Measurements from ENCODE around the gene SNX22. TPM values are rescaled to one million over a fixed set of nuclear protein-coding genes. Genes with fewer than 3 reads are reported as not detected.
"Not testable (repeated sequence)": the region's sequence is repeated elsewhere in the genome, so short reads cannot be mapped to it uniquely, and the experiment has no call there.

Gene SNX22
- total RNA-seq, 2 donors from 2014 or later = 0.27 to 0.28 TPM

DNA sequence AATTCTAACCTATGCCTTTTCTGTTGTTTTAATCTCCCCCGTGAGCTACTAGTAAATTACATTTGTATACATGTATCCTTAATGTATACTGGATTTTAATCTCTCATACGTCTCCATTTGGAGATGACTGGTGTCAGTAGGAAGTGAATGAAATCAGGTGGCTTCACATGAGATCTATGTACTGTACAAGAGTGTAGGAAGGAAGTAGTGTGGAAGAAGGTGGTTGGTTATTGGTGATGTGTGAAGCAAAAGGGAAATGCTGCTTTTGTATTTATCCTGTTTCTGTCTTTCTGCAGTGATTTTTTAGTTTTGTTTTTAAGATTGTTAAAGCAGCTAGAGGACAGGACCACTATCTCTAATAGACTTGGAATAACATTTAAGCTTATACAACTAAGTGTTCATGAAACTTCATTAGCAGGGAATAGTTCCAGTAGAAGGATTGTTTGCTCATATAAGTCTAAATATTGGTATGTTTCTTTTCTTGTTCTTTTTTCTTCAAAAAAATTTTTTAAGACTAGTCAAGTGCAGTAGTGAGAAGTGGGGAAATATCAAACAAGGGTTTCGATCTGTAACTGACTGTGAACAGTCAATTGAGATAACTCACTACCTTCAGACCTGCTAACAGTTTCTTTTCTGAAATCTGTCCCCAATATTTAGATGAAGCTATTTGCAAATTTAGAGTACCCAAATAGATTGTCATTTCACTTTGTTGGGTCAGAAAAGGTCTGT is 40.4 kb upstream of the SNX22 start:
- peaks cover 0 to 12% of the 10 kb centered on the region in 2 donors for H3K4me1 ChIP-seq (ENCODE audit: control insufficient read depth in 1 of 2, low read depth in 2 of 2)
- no peak overlapping the region for H3K27ac ChIP-seq
- no peaks in the 10 kb centered on the region for H3K9me3 ChIP-seq
- DNase-seq (ENCODE audit: low spot score) = no peak
- no peak overlapping the region for H3K4me3 ChIP-seq
- ATAC-seq (ENCODE audit: insufficient number of reproducible peaks, low FRiP score, low read depth) = no peak
- TF ChIP-seq, protein P1, sequence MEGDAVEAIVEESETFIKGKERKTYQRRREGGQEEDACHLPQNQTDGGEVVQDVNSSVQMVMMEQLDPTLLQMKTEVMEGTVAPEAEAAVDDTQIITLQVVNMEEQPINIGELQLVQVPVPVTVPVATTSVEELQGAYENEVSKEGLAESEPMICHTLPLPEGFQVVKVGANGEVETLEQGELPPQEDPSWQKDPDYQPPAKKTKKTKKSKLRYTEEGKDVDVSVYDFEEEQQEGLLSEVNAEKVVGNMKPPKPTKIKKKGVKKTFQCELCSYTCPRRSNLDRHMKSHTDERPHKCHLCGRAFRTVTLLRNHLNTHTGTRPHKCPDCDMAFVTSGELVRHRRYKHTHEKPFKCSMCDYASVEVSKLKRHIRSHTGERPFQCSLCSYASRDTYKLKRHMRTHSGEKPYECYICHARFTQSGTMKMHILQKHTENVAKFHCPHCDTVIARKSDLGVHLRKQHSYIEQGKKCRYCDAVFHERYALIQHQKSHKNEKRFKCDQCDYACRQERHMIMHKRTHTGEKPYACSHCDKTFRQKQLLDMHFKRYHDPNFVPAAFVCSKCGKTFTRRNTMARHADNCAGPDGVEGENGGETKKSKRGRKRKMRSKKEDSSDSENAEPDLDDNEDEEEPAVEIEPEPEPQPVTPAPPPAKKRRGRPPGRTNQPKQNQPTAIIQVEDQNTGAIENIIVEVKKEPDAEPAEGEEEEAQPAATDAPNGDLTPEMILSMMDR (IDR thresholded peaks at IDR 0.05) = no peak
- no peaks in the 10 kb centered on the region for H3K27me3 ChIP-seq (replicated peaks; ENCODE audit: insufficient read depth)
- H3K36me3 ChIP-seq = peaks cover 23% of the 10 kb centered on the region

DNA sequence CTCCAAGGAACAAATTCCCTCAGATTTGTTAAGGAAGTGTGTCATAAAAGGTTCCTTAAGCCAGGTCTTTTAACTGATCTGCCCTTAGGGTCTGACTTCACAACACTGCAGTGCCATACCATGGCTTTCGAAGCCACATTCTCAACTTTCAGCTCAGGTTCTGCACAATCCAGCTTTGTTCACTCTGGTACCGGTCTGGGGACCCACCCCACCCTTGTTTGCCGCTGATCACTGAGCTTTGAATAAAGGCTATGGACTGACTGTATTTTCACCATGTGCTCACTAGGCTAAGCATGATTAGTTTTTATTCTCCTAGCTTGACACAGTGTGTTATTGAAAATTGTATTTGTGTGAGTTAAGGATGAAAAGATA is 39.9 kb upstream of the SNX22 start:
- peaks cover 23% of the 10 kb centered on the region for H3K36me3 ChIP-seq
- ATAC-seq (ENCODE audit: insufficient number of reproducible peaks, low FRiP score, low read depth) (no peak), DNase-seq (ENCODE audit: low spot score) (no peak)
- no peak overlapping the region for H3K4me3 ChIP-seq
- H3K4me1 ChIP-seq (ENCODE audit: control insufficient read depth in 1 of 2, low read depth in 2 of 2) = peaks cover 0 to 10% of the 10 kb centered on the region in 2 donors
- TF ChIP-seq, protein P1 (IDR thresholded peaks at IDR 0.05) = no peak
- H3K27ac ChIP-seq = no peak overlapping the region
- no peaks in the 10 kb centered on the region for H3K27me3 ChIP-seq (replicated peaks; ENCODE audit: insufficient read depth)
- no peaks in the 10 kb centered on the region for H3K9me3 ChIP-seq

DNA sequence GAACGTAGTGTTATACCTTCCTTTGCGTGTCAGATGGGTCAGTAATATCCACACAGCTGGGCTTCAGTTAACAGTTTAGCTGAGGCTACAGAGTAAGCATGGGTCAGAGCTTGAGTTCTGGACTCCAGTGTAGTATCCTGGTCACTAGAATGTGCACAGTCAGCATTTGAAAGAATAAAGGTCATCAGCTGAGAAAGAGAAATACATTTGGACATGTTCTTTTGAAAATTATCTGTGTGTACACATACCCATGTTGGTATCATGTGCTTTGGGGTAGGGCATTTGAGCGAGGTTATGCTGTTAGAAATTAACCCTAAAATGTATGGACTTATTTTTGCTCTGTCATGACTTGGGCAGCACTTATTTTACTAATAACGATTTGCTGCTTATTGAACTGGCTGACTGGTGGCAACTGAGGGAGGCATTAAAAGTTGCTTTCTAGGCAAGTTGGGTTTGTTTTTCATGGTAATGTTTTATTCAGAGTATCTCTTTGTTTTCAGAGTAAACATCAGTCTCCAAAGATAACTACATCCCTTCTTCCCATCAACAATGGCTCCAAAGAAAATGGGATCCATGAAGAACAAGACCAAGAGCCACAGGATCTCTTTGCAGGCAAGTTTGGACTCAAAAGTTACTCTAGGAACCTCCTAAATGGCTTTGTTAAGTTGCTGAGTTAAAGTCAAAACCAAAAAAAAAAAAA is 39.3 kb upstream of the SNX22 start:
- Histone ChIP-seq H3K4me3 (no peak overlapping the region), H3K36me3 (peaks cover 26% of the 10 kb centered on the region), H3K27me3 (replicated peaks; ENCODE audit: insufficient read depth) (no peaks in the 10 kb centered on the region), H3K27ac (no peak overlapping the region), H3K9me3 (no peaks in the 10 kb centered on the region), H3K4me1 (ENCODE audit: control insufficient read depth in 1 of 2, low read depth in 2 of 2) (peaks cover 0 to 10% of the 10 kb centered on the region in 2 donors)
- ATAC-seq (ENCODE audit: insufficient number of reproducible peaks, low FRiP score, low read depth) (no peak), DNase-seq (ENCODE audit: low spot score) (no peak)
- TF ChIP-seq, protein P1 (IDR thresholded peaks at IDR 0.05) = no peak

DNA sequence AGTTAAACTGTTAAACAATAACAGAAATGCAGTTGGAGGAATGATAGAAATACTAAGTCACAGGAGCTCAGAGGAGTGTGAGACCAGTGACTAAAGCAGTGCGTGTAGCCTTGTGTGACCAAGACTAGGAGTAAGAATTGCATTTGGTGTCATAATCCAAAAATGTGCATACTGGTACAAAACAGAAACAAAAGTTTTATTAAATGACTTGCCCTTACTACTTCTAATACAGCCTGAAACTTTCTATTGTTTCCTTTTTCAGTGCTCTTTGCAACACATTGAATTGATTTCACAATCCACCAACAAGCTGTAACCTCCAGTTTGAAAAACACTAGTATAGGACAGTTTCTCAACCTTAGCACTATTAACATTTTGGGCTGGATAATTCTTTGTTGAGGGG is 38.6 kb upstream of the SNX22 start:
- TF ChIP-seq, protein P1 (IDR thresholded peaks at IDR 0.05) = no peak
- DNase-seq (ENCODE audit: low spot score) = no peak
- no peak for ATAC-seq (ENCODE audit: insufficient number of reproducible peaks, low FRiP score, low read depth)
- Histone ChIP-seq H3K27ac (no peak overlapping the region), H3K4me1 (ENCODE audit: control insufficient read depth in 1 of 2, low read depth in 2 of 2) (peaks cover 0 to 7% of the 10 kb centered on the region in 2 donors), H3K27me3 (replicated peaks; ENCODE audit: insufficient read depth) (no peaks in the 10 kb centered on the region), H3K36me3 (peaks cover 33% of the 10 kb centered on the region), H3K4me3 (no peak overlapping the region), H3K9me3 (no peaks in the 10 kb centered on the region)

DNA sequence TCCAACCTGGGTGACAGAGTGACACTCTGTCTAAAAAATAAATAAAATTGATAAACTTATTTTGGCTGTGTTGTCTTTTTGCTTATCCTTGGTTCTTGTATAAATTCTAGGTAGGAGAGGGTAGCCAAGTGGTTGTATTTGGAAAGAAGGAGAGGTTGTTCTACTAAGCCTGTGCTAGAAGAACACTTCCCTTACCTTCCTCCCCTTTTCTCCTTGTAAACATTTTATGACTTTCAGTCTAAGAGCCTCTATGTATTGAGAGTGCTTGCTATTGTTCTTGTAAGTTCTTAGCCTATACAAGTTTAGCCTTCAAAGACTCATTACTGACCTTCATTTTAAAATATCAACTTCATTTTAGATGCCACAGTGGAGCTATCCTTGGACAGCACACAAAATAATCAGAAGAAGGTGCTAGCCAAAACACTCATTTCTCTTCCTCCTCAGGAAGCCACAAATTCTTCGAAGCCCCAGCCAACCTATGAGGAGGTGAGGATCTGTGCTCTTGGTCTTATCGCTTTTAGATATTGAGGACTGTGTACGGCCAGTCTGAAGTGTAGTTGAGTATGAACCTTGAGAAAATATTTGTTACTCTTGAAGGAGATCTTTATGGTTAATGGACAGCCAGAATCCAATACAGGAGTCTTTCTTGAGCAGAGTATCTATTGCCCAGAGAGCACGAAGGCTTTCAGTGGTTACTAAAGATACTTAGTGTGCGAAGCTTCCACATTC is 33.6 kb upstream of the SNX22 start:
- TF ChIP-seq, protein P1 (IDR thresholded peaks at IDR 0.05) = no peak
- Histone ChIP-seq H3K9me3 (no peaks in the 10 kb centered on the region), H3K4me1 (ENCODE audit: control insufficient read depth in 1 of 2, low read depth in 2 of 2) (no peaks in the 10 kb centered on the region), H3K27me3 (replicated peaks; ENCODE audit: insufficient read depth) (no peaks in the 10 kb centered on the region), H3K27ac (no peak overlapping the region), H3K4me3 (no peak overlapping the region), H3K36me3 (peaks cover 60% of the 10 kb centered on the region)
- ATAC-seq (ENCODE audit: insufficient number of reproducible peaks, low FRiP score, low read depth) = no peak
- no peak for DNase-seq (ENCODE audit: low spot score)

DNA sequence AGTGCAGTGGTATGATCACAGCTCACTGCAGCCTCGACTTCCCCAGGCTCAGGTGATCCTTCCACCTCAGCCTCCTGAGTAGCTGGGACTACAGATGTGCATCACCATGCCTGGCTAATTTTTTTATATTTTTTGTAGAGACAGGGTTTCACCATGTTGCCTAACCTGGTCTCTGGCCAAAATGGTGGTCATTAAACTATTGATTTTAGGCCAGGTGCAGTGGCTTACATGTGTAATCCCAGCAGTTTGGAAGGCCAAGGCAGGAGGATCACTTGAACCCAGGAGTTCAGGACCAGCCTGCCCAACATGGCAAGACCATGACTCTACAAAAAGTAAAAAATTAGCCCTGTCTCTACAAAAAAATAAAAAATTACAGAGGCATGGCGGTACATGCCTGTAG is 31.2 kb upstream of the SNX22 start:
- not testable (repeated sequence) for H3K4me1 ChIP-seq (ENCODE audit: control insufficient read depth in 1 of 2, low read depth in 2 of 2); ATAC-seq (ENCODE audit: insufficient number of reproducible peaks, low FRiP score, low read depth); H3K9me3 ChIP-seq; DNase-seq (ENCODE audit: low spot score); H3K4me3 ChIP-seq; H3K27me3 ChIP-seq (replicated peaks; ENCODE audit: insufficient read depth); H3K27ac ChIP-seq
- H3K36me3 ChIP-seq = peaks cover 55% of the 10 kb centered on the region
